PC-3 (cell line): ENCODE measurements around the gene XYLT2. TPM values are rescaled to one million over a fixed set of nuclear protein-coding genes. Genes with fewer than 3 reads are reported as not detected.

Source experiments
- ATAC-seq: fragments of 200-7000 bp; cut with Tn5 transposase; 2 replicates; pipeline ENCODE4 v1.9.1; 2020; ENCODE audit warnings: mild to moderate bottlenecking, moderate library complexity
- BruUV-seq: library from RNA; stranded (reverse); fragments of 400-500 nt; replicated peaks from 2 replicates; lab custom pipeline; 2021; lab: Mats Ljungman, UMichigan
- CTCF ChIA-PET: fragments of 300-600 bp; sonication (Branson Sonifier 250); formaldehyde crosslinking; loops from one replicate; lab custom pipeline; 2022; ENCODE audit warnings: antibody characterized with exemption; lab: Charles Lee
- POLR2A ChIA-PET: fragments of 300-600 bp; sonication (Branson Sonifier 250); formaldehyde crosslinking; loops from one replicate; lab custom pipeline; 2022; ENCODE audit warnings: antibody characterized with exemption; ENCODE audit not compliant: unreplicated experiment; lab: Charles Lee
- DNase-seq: peaks from one replicate; pipeline ENCODE4 v3.0.0-alpha.2; 2015
- H2AFZ ChIP-seq: fragments of 300-600 bp; sonication (generic); 2 replicates; pipeline ENCODE4 v1.6.0; 2016; ENCODE audit warnings: antibody characterized with exemption, low read length
- H3F3A ChIP-seq: fragments of 300-600 bp; sonication (generic); one replicate; pipeline ENCODE4 v1.6.0; 2017; ENCODE audit warnings: antibody characterized with exemption, low read length, control low read depth, mild to moderate bottlenecking; ENCODE audit not compliant: unreplicated experiment
- H3K27ac ChIP-seq: fragments of 300-600 bp; sonication (generic); 2 replicates; pipeline ENCODE4 v1.5.1; 2016; ENCODE audit warnings: mild to moderate bottlenecking, low read length
- H3K27me3 ChIP-seq: fragments of 300-600 bp; sonication (generic); 2 replicates; pipeline ENCODE4 v1.6.1; 2016; ENCODE audit warnings: low read length, mixed read lengths
- H3K36me3 ChIP-seq: fragments of 300-600 bp; sonication (generic); 2 replicates; pipeline ENCODE4 v1.6.1; 2016; ENCODE audit warnings: low read depth, mixed run types, low read length, mixed read lengths
- H3K4me1 ChIP-seq: fragments of 300-600 bp; sonication (generic); 2 replicates; pipeline ENCODE4 v1.5.1; 2016; ENCODE audit warnings: low read length; ENCODE audit not compliant: insufficient read depth
- H3K4me2 ChIP-seq: fragments of 300-600 bp; sonication (generic); 2 replicates; pipeline ENCODE4 v1.6.0; 2016; ENCODE audit warnings: low read length
- H3K4me3 ChIP-seq: fragments of 300-600 bp; sonication (generic); 2 replicates; pipeline ENCODE4 v1.5.1; 2016; ENCODE audit warnings: mild to moderate bottlenecking, low read length, mixed read lengths
- H3K79me2 ChIP-seq: fragments of 300-600 bp; sonication (generic); 2 replicates; pipeline ENCODE4 v1.6.1; 2017; ENCODE audit warnings: low read length, mixed read lengths
- H3K9ac ChIP-seq: fragments of 300-600 bp; sonication (generic); 2 replicates; pipeline ENCODE4 v1.6.0; 2016; ENCODE audit warnings: mild to moderate bottlenecking, low read length
- H3K9me2 ChIP-seq: fragments of 300-600 bp; sonication (generic); replicated peaks from 2 replicates; pipeline ENCODE4 v1.6.1; 2016; ENCODE audit warnings: mixed run types, low read length, mixed read lengths
- H3K9me3 ChIP-seq: fragments of 300-600 bp; sonication (generic); 2 replicates; pipeline ENCODE4 v1.6.1; 2016; ENCODE audit warnings: low read length, mixed read lengths
- H4K20me1 ChIP-seq: fragments of 300-600 bp; sonication (generic); 2 replicates; pipeline ENCODE4 v1.6.1; 2016; ENCODE audit warnings: low read length, mixed read lengths
- EZH2 ChIP-seq: fragments of 300-600 bp; sonication (generic); IDR thresholded peaks from one replicate; pipeline ENCODE4 v1.6.1; 2017; ENCODE audit warnings: antibody characterized with exemption, mild to moderate bottlenecking, low read length; ENCODE audit not compliant: unreplicated experiment
- EZH2phosphoT487 ChIP-seq: fragments of 300-600 bp; sonication (generic); IDR thresholded peaks from 2 replicates; pipeline ENCODE4 v1.6.1; 2018; ENCODE audit warnings: mild to moderate bottlenecking, antibody characterized with exemption, low read length, borderline replicate concordance
- intact Hi-C: fragments of 100-400 bp; cut with micrococcal nuclease; formaldehyde crosslinking; loops from 2 replicates; pipeline ENCODE4 v1.9.0; 2023
- total RNA-seq: library from RNA; depleted of rRNA; stranded (reverse); fragments of >200 nt; gene quantifications from 2 replicates; pipeline ENCODE4 v1.2.3, GENCODE V29; 2014
- TF ChIP-seq, protein P1 (sequence below): fragments of 300-600 bp; sonication (generic); conservative IDR thresholded peaks from 2 replicates; pipeline ENCODE4 v1.5.1; 2017; ENCODE audit warnings: antibody characterized with exemption, low read depth, mild to moderate bottlenecking, low read length

Gene XYLT2
- total RNA-seq, 1 experiment from 2014 or later, result 53.5 TPM

DNA sequence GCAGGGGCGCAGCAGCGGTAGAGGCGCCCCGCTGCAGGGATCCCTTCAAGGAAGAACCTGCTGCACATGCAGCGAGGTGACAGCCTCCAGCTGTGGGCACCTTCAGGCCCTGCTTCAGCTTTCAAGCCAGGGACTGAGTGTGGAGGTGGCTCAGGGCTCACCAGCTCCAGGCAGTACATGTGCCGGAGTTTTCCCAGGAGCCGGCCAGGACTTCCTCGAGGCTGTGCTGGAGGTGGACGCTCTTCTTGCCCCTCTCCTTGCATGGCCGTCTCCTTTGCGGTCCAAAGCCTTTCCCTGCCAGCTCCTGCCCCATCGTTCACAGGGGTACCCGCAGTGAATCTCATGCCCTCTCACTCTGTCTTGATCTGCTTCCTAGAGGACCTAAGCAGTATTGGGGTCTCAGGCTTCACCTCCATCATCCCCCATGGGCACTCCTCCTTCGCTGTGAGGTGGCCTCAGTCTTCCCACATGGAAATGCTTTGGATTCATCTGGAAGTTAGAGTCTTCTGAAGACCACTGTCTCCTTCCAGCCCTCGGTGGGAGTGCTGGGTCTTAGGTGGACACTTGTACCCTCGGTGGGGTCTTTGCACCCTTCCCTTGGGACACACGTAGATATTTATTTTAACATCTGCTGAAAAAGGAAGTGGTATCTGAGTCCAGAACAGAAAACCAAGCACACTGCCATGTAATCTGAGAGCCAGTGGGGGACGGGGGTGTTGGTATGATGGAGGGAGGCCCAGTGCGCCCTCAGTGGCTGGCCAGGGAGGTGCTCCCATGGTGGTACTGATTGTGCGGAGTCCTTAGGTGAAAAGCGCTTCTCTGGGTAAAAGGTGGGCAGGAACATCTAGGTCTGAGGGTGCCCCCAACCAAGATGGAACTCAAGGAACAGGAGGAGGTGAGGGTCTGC, 7.0 kb downstream of the XYLT2 start:
- no peak for ATAC-seq
- no peaks in the 10 kb centered on the region for H3K27me3 ChIP-seq
- no peak for DNase-seq
- H3K4me2 ChIP-seq, result no peak overlapping the region
- H4K20me1 ChIP-seq, result no peaks in the 10 kb centered on the region; the same call in 1 of the 2 replicates
- H3K9me2 ChIP-seq, result no peaks in the 10 kb centered on the region
- H3K27ac ChIP-seq, result no peak overlapping the region
- H3K4me3 ChIP-seq, result no peak overlapping the region
- POLR2A ChIA-PET, result no interaction called here
- intact Hi-C loops, result no loop called here
- H3F3A ChIP-seq, result no peaks in the 10 kb centered on the region
- H3K9ac ChIP-seq, result no peak overlapping the region
- H3K9me3 ChIP-seq, result no peaks in the 10 kb centered on the region
- H3K79me2 ChIP-seq, result peaks cover 13% of the 10 kb centered on the region
- no peak overlapping the region for H2AFZ ChIP-seq
- peaks cover 9% of the 10 kb centered on the region for H3K4me1 ChIP-seq
- peaks cover 32% of the 10 kb centered on the region for H3K36me3 ChIP-seq
- CTCF ChIA-PET, result no interaction called here
- no TSS peak for BruUV-seq
- TF ChIP-seq EZH2 (no peak), EZH2phosphoT487 (no peak)
- TF ChIP-seq, protein P1, sequence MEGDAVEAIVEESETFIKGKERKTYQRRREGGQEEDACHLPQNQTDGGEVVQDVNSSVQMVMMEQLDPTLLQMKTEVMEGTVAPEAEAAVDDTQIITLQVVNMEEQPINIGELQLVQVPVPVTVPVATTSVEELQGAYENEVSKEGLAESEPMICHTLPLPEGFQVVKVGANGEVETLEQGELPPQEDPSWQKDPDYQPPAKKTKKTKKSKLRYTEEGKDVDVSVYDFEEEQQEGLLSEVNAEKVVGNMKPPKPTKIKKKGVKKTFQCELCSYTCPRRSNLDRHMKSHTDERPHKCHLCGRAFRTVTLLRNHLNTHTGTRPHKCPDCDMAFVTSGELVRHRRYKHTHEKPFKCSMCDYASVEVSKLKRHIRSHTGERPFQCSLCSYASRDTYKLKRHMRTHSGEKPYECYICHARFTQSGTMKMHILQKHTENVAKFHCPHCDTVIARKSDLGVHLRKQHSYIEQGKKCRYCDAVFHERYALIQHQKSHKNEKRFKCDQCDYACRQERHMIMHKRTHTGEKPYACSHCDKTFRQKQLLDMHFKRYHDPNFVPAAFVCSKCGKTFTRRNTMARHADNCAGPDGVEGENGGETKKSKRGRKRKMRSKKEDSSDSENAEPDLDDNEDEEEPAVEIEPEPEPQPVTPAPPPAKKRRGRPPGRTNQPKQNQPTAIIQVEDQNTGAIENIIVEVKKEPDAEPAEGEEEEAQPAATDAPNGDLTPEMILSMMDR, result no peak

DNA sequence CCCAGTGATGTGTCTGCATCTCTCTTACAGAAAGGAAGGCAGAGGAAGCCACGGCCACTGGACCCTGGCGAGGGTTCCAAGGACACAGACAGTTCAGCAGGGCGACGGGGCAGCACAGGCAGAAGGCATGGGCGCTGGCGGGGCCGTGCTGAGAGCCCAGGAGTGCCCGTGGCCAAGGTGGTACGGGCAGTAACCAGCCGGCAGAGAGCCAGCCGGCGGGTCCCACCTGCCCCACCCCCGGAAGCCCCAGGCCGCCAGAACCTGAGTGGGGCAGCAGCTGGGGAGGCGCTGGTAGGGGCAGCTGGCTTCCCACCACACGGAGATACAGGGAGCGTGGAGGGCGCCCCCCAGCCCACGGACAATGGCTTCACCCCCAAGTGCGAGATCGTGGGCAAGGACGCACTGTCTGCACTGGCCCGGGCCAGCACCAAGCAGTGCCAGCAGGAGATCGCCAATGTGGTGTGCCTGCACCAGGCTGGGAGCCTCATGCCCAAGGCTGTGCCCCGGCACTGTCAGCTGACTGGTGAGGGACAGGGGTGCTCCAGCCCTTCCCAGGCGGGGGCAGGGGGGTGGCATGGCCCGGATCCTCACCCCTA, 7.8 kb downstream of the XYLT2 start:
- CTCF ChIA-PET, result no interaction called here
- Histone ChIP-seq H3K27ac (no peak overlapping the region), H2AFZ (no peak overlapping the region), H3K4me1 (peaks cover 3% of the 10 kb centered on the region), H3K4me2 (no peak overlapping the region), H3K36me3 (peaks cover 40% of the 10 kb centered on the region), H3K27me3 (no peaks in the 10 kb centered on the region), H4K20me1 (no peaks in the 10 kb centered on the region; the same call in 1 of the 2 replicates), H3K9ac (no peak overlapping the region), H3K79me2 (peaks cover 6% of the 10 kb centered on the region), H3K9me2 (no peaks in the 10 kb centered on the region), H3K9me3 (no peaks in the 10 kb centered on the region), H3K4me3 (no peak overlapping the region), H3F3A (no peaks in the 10 kb centered on the region)
- POLR2A ChIA-PET, result no interaction called here
- intact Hi-C loops, result no loop called here
- no peak for TF ChIP-seq EZH2
- TF ChIP-seq, protein P1, result no peak
- no peak for TF ChIP-seq EZH2phosphoT487
- no TSS peak for BruUV-seq
- no peak for DNase-seq
- no peak for ATAC-seq
